Heart right ventricle (tissue), 16 donors: ENCODE measurements around the gene ACSL6. TPM values are rescaled to one million over a fixed set of nuclear protein-coding genes. Genes with fewer than 3 reads are reported as not detected.

Experiments
- ATAC-seq, 8 donors: fragments of 200-7000 bp; cut with Tn5 transposase; one replicate each; pipeline ENCODE4 v1.9.1; 2020; ENCODE audit warnings: mild to moderate bottlenecking in 8 of 8, moderate library complexity in 8 of 8, moderate number of reproducible peaks in 1 of 8
- DNase-seq, 2 donors: peaks; one replicate each; pipeline ENCODE4 v3.0.0-alpha.2; 2020
- H3K27ac ChIP-seq, 10 donors: fragments of 200-600 bp; sonication (generic) in 2 of 10; one replicate each; pipeline versions ENCODE4 v1.5.0 to v1.8.0; 2020 to 2022; ENCODE audit warnings: mild to moderate bottlenecking in 3 of 10
- H3K27me3 ChIP-seq, 7 donors: fragments of 200-600 bp; one replicate each; pipeline ENCODE4 v1.8.0; 2021 to 2022; ENCODE audit warnings: mild to moderate bottlenecking in 2 of 7
- H3K36me3 ChIP-seq, 9 donors: fragments of 200-600 bp; sonication (generic) in 1 of 9; one replicate each; pipeline versions ENCODE4 v1.5.0 to v1.8.0; 2020 to 2022; ENCODE audit warnings: mild to moderate bottlenecking in 2 of 9
- H3K4me1 ChIP-seq, 9 donors: fragments of 200-600 bp; sonication (generic) in 1 of 9; one replicate each; pipeline versions ENCODE4 v1.5.0 to v1.8.0; 2020 to 2022; ENCODE audit warnings: mild to moderate bottlenecking in 4 of 9
- H3K4me3 ChIP-seq, 10 donors: fragments of 200-600 bp; sonication (generic) in 2 of 10; one replicate each; pipeline versions ENCODE4 v1.5.0 to v1.8.0; 2020 to 2022; ENCODE audit warnings: mild to moderate bottlenecking in 7 of 10, moderate library complexity in 2 of 10
- H3K9me3 ChIP-seq, 11 donors: fragments of 200-600 bp in 10 of 11; sonication (generic) in 2 of 11; one replicate each; pipeline versions ENCODE4 v1.5.0 to v1.8.0; 2013 to 2022; ENCODE audit warnings: mild to moderate bottlenecking in 2 of 11, control low read depth in 1 of 11, moderate library complexity in 1 of 11
- WGBS, 2 donors: extraction: QIAGEN DNeasy Blood & Tissue Kit; methylation state at CpG; one replicate each; pipeline ENCODE4 v1.1.7; 2013; ENCODE audit warnings: inconsistent platforms in 1 of 2; 5-methylcytosine and 5-hydroxymethylcytosine counted together
- intact Hi-C, 10 donors: fragments of 100-400 bp; cut with DNase I; formaldehyde crosslinking; loops; one replicate each; pipeline versions ENCODE4 v1.11.1 to v1.14.2; 2022
- polyA plus RNA-seq, 2 donors: library from polyadenylated mRNA; stranded (reverse); fragments of 200-250 nt; gene quantifications; one replicate each; pipeline ENCODE4 v1.2.3, GENCODE V29; 2013
- total RNA-seq, 10 donors: library from RNA; stranded (reverse); fragmentation: NEBNext Ultra II Directional in 3 of 10; extraction: Animal tissue kit (Norgen Biotek cat#: 25700) in 3 of 10; gene quantifications; one replicate each; pipeline versions ENCODE4 v1.2.1 to v1.2.4, GENCODE V29; 2021 to 2023
- TF ChIP-seq, protein P1 (sequence below), 9 donors: fragments of 200-600 bp; sonication (generic) in 2 of 9; IDR thresholded peaks; one replicate each; pipeline versions ENCODE4 v1.5.0 to v1.8.0; 2021 to 2022; ENCODE audit warnings: antibody characterized with exemption in 9 of 9, mild to moderate bottlenecking in 5 of 9, moderate library complexity in 1 of 9
- donor health status: Arrhythmogenic right ventricular cardiomyopathy.
- donor health status: ischemic (EF 13 %, LVEDD 7.1; RV severe dilation, severe dysfunction).
- donor health status: healthy with polysubstance abuse.
- donor health status: DM: no; HTN: yes; CAD: no.
- donor health status: DM: no; HTN: no; CAD: no.
- donor health status: ischemic (EF 25% LVEDD 6.9; RV normal size, moderate dysfunction).
- donor health status: ischemic (EF 25% LVEDD 5.7; RV mildly dilated, moderate dysfunction).
- donor health status: healthy.
- donor health status: DM: yes; HTN: yes; CAD: no.
- donor health status: Ischemic cardiomyopathy.
- donor health status: ischemic (EF 35%, LVEDD 5.7; RV mildly dilated, moderate dysfunction).
- donor health status: nonischemic (EF 11% LVEDD 7.7; RV severe dilation, severe dysfunction).
- donor health status: DM: yes; HTN: yes; CAD: no.
- donor health status: PGD.
- donor health status: ischemic (EF 29% LVEDD 5.4; RV normal size, mild dysfunction).
- donor health status: nonischemic (EF 23%, LVEDD 6.1; RV moderate dilation, normal function).

ACSL6 gene
- total and polyA plus RNA-seq, 12 donors: 0.26 to 7.0 (median 3.0) TPM

DNA sequence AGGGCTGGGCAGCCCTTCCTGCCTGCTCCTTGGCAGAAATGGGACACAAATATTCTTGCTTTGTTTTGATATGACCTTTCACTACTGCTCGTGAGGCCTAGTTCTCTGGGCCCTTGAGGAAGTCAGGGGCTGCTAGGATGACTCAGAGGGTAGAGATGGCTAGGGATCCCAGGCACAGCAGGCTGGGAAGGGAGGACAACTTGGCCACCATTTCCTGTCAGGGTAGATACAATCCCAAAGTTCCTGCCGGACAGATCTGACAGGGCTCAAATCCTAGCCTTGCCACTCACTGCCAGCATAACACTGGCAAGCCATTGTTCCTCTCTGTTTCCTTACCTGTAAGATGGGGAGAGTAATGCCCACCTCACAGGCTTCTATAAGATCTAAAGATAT is 34.2 kb downstream of the ACSL6 start:
- WGBS, 2 donors: 67 to 75% methylated on average over 2 of the region's 2 CpGs
- Histone ChIP-seq H3K4me1 (no peaks in the 10 kb centered on the region), H3K4me3 (no peak overlapping the region), H3K9me3 (no peaks in the 10 kb centered on the region), H3K36me3 (no peaks in the 10 kb centered on the region), H3K27ac (no peak overlapping the region), H3K27me3 (no peaks in the 10 kb centered on the region)
- DNase-seq (no peak), ATAC-seq (no peak)
- TF ChIP-seq, protein P1, sequence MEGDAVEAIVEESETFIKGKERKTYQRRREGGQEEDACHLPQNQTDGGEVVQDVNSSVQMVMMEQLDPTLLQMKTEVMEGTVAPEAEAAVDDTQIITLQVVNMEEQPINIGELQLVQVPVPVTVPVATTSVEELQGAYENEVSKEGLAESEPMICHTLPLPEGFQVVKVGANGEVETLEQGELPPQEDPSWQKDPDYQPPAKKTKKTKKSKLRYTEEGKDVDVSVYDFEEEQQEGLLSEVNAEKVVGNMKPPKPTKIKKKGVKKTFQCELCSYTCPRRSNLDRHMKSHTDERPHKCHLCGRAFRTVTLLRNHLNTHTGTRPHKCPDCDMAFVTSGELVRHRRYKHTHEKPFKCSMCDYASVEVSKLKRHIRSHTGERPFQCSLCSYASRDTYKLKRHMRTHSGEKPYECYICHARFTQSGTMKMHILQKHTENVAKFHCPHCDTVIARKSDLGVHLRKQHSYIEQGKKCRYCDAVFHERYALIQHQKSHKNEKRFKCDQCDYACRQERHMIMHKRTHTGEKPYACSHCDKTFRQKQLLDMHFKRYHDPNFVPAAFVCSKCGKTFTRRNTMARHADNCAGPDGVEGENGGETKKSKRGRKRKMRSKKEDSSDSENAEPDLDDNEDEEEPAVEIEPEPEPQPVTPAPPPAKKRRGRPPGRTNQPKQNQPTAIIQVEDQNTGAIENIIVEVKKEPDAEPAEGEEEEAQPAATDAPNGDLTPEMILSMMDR (IDR thresholded peaks at IDR 0.05): no peak
- intact Hi-C loops: no loop called here

DNA sequence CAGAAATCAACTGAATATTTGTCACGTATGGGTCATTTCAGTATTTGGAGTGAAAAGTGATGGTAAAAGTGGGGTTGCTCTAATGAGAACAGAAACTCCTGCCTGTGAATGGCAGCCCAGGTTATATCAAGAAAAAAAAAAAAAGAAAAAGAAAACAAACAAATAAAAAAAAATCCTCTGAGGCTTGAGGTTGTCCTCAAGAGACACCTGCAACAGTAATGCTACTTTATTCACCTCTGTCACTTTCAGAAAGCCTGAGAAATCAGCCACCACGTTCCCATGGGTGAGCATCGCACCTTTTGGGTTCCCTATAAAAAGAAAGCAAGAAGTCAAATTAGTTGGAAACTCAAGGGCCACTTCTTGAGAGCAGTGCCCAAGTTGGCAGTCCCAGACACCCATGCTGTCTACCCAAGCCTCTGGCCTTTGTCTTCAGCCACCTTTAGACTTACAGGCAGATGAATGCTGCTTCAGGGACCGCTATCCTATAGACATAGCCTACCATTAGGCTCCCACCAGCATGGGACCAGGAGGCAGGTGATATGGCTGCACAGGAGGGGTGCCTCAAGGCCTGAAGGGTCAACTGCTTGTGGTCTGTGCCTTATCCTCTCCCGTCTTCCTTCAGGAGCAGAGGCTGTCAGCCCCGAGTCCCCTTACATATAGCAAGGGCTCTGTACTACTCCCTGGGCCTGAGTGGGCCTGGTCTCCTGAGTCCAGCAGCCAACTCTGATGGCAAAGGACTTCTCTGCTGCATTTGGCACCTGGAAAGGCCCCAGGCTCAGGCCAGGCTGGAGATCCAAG is 34.8 kb downstream of the ACSL6 start:
- no peaks in the 10 kb centered on the region for H3K36me3 ChIP-seq
- H3K27me3 ChIP-seq: no peaks in the 10 kb centered on the region
- no peaks in the 10 kb centered on the region for H3K4me1 ChIP-seq
- no peak for DNase-seq
- H3K4me3 ChIP-seq: no peak overlapping the region
- no peaks in the 10 kb centered on the region for H3K9me3 ChIP-seq
- intact Hi-C loops: no loop called here
- H3K27ac ChIP-seq: no peak overlapping the region
- TF ChIP-seq, protein P1 (IDR thresholded peaks at IDR 0.05): no peak
- WGBS, 2 donors: 89 to 93% methylated on average over 6 of the region's 6 CpGs
- no peak for ATAC-seq

DNA sequence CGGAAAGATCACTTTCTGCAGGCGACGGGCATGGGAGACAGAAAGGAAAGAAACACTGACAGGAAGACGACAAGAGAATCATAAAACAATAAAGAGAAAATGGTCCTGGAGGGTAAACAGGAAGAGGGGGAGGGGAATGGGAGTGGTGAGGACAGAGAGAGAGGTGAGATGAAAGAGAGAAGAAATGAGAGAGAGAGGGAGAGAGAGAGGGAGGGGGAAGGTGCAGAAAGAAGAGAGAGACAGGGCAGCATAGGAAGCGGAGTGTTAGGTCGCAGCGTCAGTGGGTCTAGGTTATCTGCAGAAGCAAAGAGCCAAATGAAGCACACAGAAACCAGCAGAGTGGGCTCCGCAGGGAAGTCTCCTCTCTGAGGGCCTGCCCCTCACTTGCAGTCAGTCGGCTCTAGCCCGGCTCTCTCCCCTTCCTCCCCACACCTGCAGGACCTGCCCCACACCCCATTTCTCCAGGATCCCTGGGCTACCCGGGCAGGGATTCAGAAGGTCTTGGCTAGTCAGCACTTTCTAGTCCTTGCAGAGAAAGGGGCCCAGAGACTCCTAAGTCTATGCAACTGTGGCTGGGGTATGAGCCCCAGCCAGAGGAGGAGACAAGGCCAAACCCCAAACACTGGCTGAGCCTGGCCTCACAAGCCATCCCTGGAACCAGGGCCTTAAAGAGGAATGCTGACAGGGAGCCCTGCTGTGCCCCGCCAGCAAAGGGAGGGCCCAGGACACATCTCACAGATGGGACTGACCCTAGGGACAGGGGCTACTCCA is 36.3 kb downstream of the ACSL6 start:
- Histone ChIP-seq H3K36me3 (no peaks in the 10 kb centered on the region), H3K9me3 (no peaks in the 10 kb centered on the region), H3K27ac (peak overlapping the region in 1 of 10 donors; percentile 50), H3K27me3 (no peaks in the 10 kb centered on the region), H3K4me1 (no peaks in the 10 kb centered on the region), H3K4me3 (peak overlapping the region in 1 of 10 donors; percentile 22)
- TF ChIP-seq, protein P1 (IDR thresholded peaks at IDR 0.05): no peak
- intact Hi-C loops: no loop called here
- DNase-seq (no peak), ATAC-seq (peak in 1 of 8 donors; percentile 16)
- WGBS, 2 donors: 56 to 57% methylated on average over 12 of the region's 12 CpGs

DNA sequence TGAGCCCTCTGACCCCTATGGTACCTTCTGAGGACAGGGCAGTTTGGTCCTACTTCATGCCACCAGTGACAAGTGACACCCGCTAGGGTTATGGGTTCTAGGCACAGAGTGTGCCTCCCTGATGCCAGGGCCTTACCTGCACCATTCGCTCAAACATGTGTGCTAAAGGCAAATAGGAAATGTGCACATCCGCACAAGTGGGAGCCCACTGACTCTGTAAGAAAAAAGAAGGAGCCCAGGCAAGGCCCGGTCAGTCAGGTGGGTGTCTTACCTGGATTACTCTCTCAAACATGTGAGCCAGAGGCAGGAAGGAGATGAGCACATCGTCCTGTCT is 36.9 kb downstream of the ACSL6 start:
- TF ChIP-seq, protein P1 (IDR thresholded peaks at IDR 0.05): no peak
- ATAC-seq: no peak
- H3K9me3 ChIP-seq: no peaks in the 10 kb centered on the region
- WGBS, 2 donors: 74 to 75% methylated on average over 5 of the region's 5 CpGs
- DNase-seq: no peak
- no peaks in the 10 kb centered on the region for H3K4me1 ChIP-seq
- H3K27me3 ChIP-seq: no peaks in the 10 kb centered on the region
- H3K27ac ChIP-seq: peak overlapping the region in 1 of 10 donors; percentile 50
- intact Hi-C loops: no loop called here
- H3K4me3 ChIP-seq: peak overlapping the region in 1 of 10 donors; percentile 22
- H3K36me3 ChIP-seq: no peaks in the 10 kb centered on the region
